ENCODE measurements around the gene FPR3.

GRCh38 chr19:51873097-51873496, 78.1 kb downstream of the FPR3 start:
- TF ChIP-seq GATA2 (IDR thresholded peaks at IDR 0.05; ENCODE audit: low read depth, low read length) (no peak), GATA3 (IDR thresholded peaks at IDR 0.05; ENCODE audit: low read depth, low read length) (no peak)
